Endodermal cell (in vitro differentiated cells): ENCODE measurements around the gene RHOT2. TPM values are rescaled to one million over a fixed set of nuclear protein-coding genes. Genes with fewer than 3 reads are reported as not detected.
A peak's percentile ranks its signal among the peaks of the same experiment; 100 is the strongest.

Experiments
- DNase-seq: peaks from one replicate; pipeline ENCODE4 v3.0.0-alpha.2; 2017
- H3K27ac ChIP-seq: 2 replicates; pipeline ENCODE4 v1.5.1; 2013; ENCODE audit warnings: mild to moderate bottlenecking, low read depth, low read length, moderate library complexity
- H3K27me3 ChIP-seq: 2 replicates; pipeline ENCODE4 v1.6.1; 2013; ENCODE audit warnings: mild to moderate bottlenecking, low read length, moderate library complexity; ENCODE audit not compliant: insufficient read depth, control insufficient read depth, poor library complexity, severe bottlenecking
- H3K36me3 ChIP-seq: 2 replicates; pipeline ENCODE4 v1.7.0; 2013; ENCODE audit warnings: mild to moderate bottlenecking, low read length, moderate library complexity; ENCODE audit not compliant: control insufficient read depth, insufficient read depth
- H3K4me1 ChIP-seq: one replicate; pipeline ENCODE4 v1.7.0; 2013; ENCODE audit warnings: low read length; ENCODE audit not compliant: control insufficient read depth, insufficient read depth
- H3K4me3 ChIP-seq: 2 replicates; pipeline ENCODE4 v1.5.1; 2013; ENCODE audit warnings: mild to moderate bottlenecking, low read length, moderate library complexity
- H3K9ac ChIP-seq: 2 replicates; pipeline ENCODE4 v1.6.1; 2013; ENCODE audit warnings: mild to moderate bottlenecking, low read length, moderate library complexity; ENCODE audit not compliant: poor library complexity, severe bottlenecking; ENCODE audit errors: extremely low read depth
- H3K9me3 ChIP-seq: 2 replicates; pipeline ENCODE4 v1.6.1; 2013; ENCODE audit warnings: mild to moderate bottlenecking, low read length, moderate library complexity; ENCODE audit not compliant: control insufficient read depth
- H3K27ac Mint-ChIP-seq: 2 replicates; pipeline ENCODE4 v1.8.0; 2020; ENCODE audit warnings: mixed read lengths
- H3K27me3 Mint-ChIP-seq: 2 replicates; pipeline ENCODE4 v1.8.0; 2021; ENCODE audit warnings: mild to moderate bottlenecking, mixed read lengths; ENCODE audit not compliant: insufficient read depth
- H3K36me3 Mint-ChIP-seq: 2 replicates; pipeline ENCODE4 v1.8.0; 2020; ENCODE audit warnings: low read depth, mixed read lengths
- H3K4me1 Mint-ChIP-seq: 2 replicates; pipeline ENCODE4 v1.8.0; 2020; ENCODE audit warnings: mixed read lengths
- H3K4me3 Mint-ChIP-seq: 2 replicates; pipeline ENCODE4 v1.8.0; 2020; ENCODE audit warnings: mild to moderate bottlenecking, moderate library complexity, mixed read lengths
- H3K9me3 Mint-ChIP-seq: 2 replicates; pipeline ENCODE4 v1.8.0; 2020; ENCODE audit warnings: mild to moderate bottlenecking, mixed read lengths
- WGBS, 2 experiments: methylation state at CpG; one replicate each; pipeline versions ENCODE4 v1.1.5 to v1.1.7; 2013; ENCODE audit warnings: missing lambda C conversion rate in 2 of 2, mixed read lengths in 1 of 2; ENCODE audit not compliant: insufficient coverage in 1 of 2, insufficient read length in 1 of 2; 5-methylcytosine and 5-hydroxymethylcytosine counted together
- total RNA-seq, 2 donors: library from RNA; stranded (reverse); fragmentation: NEBNext Ultra II Directional in 1 of 2; extraction: Animal tissue kit (Norgen Biotek cat#: 25700) in 1 of 2; gene quantifications; 2 replicates in 1 of 2; 3 replicates in 1 of 2; pipeline ENCODE4 v1.2.1, GENCODE V29; 2021
- TF ChIP-seq, protein P1 (sequence below): fragments of 200-600 bp; sonication (generic); conservative IDR thresholded peaks from 2 replicates; pipeline ENCODE4 v1.5.0; 2021; ENCODE audit warnings: antibody characterized with exemption, mild to moderate bottlenecking

The RHOT2 gene
- total RNA-seq, 2 donors from 2014 or later: 180 to 193 TPM

DNA sequence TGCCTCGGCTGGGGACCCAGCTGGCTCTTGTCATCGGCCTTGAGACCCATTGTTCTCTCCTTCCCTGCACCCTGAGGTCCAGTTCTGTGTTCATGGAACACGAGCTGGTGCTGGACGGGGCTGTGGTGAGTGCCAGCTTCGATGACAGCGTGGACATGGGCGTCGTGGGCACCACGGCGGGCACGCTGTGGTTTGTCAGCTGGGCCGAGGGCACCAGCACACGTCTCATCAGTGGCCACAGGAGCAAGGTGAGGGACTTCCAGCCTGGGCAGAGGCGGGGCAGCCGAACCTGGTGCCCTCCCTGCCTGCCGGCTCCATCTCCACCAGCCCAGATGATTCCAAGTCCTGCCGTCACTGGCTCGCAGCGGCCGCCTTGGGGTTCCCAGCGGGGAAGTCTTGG is 5.3 kb upstream of the RHOT2 start:
- Mint-ChIP-seq H3K9me3 (no peaks in the 10 kb centered on the region), H3K27me3 (no peaks in the 10 kb centered on the region), H3K4me3 (no peak overlapping the region), H3K4me1 (peaks cover 5% of the 10 kb centered on the region), H3K27ac (no peak overlapping the region), H3K36me3 (peaks cover 9% of the 10 kb centered on the region)
- TF ChIP-seq, protein P1, sequence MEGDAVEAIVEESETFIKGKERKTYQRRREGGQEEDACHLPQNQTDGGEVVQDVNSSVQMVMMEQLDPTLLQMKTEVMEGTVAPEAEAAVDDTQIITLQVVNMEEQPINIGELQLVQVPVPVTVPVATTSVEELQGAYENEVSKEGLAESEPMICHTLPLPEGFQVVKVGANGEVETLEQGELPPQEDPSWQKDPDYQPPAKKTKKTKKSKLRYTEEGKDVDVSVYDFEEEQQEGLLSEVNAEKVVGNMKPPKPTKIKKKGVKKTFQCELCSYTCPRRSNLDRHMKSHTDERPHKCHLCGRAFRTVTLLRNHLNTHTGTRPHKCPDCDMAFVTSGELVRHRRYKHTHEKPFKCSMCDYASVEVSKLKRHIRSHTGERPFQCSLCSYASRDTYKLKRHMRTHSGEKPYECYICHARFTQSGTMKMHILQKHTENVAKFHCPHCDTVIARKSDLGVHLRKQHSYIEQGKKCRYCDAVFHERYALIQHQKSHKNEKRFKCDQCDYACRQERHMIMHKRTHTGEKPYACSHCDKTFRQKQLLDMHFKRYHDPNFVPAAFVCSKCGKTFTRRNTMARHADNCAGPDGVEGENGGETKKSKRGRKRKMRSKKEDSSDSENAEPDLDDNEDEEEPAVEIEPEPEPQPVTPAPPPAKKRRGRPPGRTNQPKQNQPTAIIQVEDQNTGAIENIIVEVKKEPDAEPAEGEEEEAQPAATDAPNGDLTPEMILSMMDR: no peak
- no peaks in the 10 kb centered on the region for H3K27me3 ChIP-seq
- H3K36me3 ChIP-seq: no peaks in the 10 kb centered on the region
- H3K4me3 ChIP-seq: no peak overlapping the region
- no peak overlapping the region for H3K27ac ChIP-seq
- no peak for DNase-seq
- WGBS, 2 experiments: 94 to 97% methylated on average over 19 to 21 of the region's 21 CpGs
- H3K9ac ChIP-seq: no peak overlapping the region
- H3K9me3 ChIP-seq: no peaks in the 10 kb centered on the region
- H3K4me1 ChIP-seq: peaks cover 3% of the 10 kb centered on the region

DNA sequence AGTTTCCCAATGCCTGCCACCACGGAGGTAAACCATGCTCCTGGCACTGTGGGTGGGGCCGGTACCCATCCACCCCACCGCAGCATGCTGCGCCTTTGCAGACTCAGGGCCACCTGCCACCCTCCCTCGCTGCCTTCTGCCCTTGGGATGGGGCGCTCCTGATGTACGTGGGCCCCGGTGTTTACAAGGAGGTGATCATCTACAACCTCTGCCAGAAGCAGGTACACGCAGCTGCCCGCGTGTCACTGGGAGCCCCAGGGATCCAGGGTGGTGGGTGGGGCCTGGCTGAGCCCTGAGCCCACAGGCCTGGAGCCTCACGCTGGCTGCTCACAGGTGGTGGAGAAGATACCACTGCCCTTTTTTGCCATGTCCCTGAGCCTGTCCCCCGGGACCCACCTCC is 1.4 kb upstream of the RHOT2 start:
- Mint-ChIP-seq H3K27ac (no peak overlapping the region), H3K4me3 (no peak overlapping the region), H3K36me3 (peaks cover 19% of the 10 kb centered on the region), H3K27me3 (no peaks in the 10 kb centered on the region), H3K9me3 (no peaks in the 10 kb centered on the region), H3K4me1 (peaks cover 3% of the 10 kb centered on the region)
- Histone ChIP-seq H3K4me3 (no peak overlapping the region), H3K4me1 (peaks cover 4% of the 10 kb centered on the region), H3K27ac (no peak overlapping the region), H3K9me3 (no peaks in the 10 kb centered on the region), H3K36me3 (peaks cover 24% of the 10 kb centered on the region), H3K9ac (no peak overlapping the region), H3K27me3 (no peaks in the 10 kb centered on the region)
- TF ChIP-seq, protein P1: no peak
- 84 to 89% methylated on average over 9 to 13 of the region's 13 CpGs for WGBS, 2 experiments
- DNase-seq: no peak

DNA sequence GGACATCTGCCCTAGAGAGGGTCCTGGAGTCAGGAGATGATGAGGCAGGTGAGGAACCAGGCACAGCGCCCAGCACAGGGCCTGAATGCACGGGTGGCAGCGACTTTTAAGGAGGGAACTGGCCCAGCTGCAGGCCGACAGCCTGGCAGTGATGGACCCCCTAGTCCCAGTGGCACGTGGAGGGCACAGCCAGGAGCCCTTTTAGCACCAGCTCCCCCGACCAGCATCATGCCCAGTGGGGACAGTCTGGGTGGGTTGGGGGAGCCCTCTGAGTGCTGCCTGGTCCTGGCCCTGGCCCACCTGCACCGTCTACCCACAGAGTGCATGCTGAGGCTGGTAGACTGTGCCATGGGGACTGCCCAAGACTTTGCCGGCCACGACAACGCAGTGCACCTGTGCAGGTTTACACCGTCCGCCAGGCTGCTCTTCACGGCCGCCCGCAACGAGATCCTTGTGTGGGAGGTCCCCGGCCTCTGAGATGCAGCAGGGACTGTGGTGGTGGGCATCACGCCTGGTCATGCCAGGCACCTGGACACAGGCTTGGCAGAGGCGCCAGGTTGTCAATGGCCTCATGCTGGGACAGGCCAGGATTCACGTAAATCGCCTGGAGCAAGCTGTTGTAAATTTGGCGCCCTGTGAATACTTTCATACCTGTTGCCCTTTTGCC is 686 bp upstream of the RHOT2 start:
- H3K4me1 Mint-ChIP-seq: peaks cover 3% of the 10 kb centered on the region
- no peak overlapping the region for H3K9ac ChIP-seq
- peaks cover 4% of the 10 kb centered on the region for H3K4me1 ChIP-seq
- TF ChIP-seq, protein P1: no peak
- H3K4me3 ChIP-seq: no peak overlapping the region
- H3K9me3 Mint-ChIP-seq: no peaks in the 10 kb centered on the region
- no peak overlapping the region for H3K27ac ChIP-seq
- H3K27me3 Mint-ChIP-seq: no peaks in the 10 kb centered on the region
- H3K36me3 Mint-ChIP-seq: peaks cover 19% of the 10 kb centered on the region
- H3K36me3 ChIP-seq: peaks cover 27% of the 10 kb centered on the region
- H3K27ac Mint-ChIP-seq: peak overlapping the region; percentile 74
- H3K27me3 ChIP-seq: no peaks in the 10 kb centered on the region
- no peaks in the 10 kb centered on the region for H3K9me3 ChIP-seq
- DNase-seq: no peak
- WGBS, 2 experiments: 90 to 92% methylated on average over 18 to 22 of the region's 22 CpGs
- peak overlapping the region; percentile 70 for H3K4me3 Mint-ChIP-seq
